ENCODE results near the gene SCN4B.

GRCh38 chr11:118084247-118084646, 68.4 kb downstream of the SCN4B start:
- TF ChIP-seq, protein P1, sequence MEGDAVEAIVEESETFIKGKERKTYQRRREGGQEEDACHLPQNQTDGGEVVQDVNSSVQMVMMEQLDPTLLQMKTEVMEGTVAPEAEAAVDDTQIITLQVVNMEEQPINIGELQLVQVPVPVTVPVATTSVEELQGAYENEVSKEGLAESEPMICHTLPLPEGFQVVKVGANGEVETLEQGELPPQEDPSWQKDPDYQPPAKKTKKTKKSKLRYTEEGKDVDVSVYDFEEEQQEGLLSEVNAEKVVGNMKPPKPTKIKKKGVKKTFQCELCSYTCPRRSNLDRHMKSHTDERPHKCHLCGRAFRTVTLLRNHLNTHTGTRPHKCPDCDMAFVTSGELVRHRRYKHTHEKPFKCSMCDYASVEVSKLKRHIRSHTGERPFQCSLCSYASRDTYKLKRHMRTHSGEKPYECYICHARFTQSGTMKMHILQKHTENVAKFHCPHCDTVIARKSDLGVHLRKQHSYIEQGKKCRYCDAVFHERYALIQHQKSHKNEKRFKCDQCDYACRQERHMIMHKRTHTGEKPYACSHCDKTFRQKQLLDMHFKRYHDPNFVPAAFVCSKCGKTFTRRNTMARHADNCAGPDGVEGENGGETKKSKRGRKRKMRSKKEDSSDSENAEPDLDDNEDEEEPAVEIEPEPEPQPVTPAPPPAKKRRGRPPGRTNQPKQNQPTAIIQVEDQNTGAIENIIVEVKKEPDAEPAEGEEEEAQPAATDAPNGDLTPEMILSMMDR (IDR thresholded peaks at IDR 0.05) = no peak
- TF ChIP-seq POLR2A (IDR thresholded peaks at IDR 0.05) = no peak
